NCI-H1092 (cell line): ENCODE data around the gene KCNT1.

Experiments
- DNase-seq: peaks from one replicate; lab custom pipeline; 2025; lab: John Stamatoyannopoulos, UW

Gene KCNT1

DNA sequence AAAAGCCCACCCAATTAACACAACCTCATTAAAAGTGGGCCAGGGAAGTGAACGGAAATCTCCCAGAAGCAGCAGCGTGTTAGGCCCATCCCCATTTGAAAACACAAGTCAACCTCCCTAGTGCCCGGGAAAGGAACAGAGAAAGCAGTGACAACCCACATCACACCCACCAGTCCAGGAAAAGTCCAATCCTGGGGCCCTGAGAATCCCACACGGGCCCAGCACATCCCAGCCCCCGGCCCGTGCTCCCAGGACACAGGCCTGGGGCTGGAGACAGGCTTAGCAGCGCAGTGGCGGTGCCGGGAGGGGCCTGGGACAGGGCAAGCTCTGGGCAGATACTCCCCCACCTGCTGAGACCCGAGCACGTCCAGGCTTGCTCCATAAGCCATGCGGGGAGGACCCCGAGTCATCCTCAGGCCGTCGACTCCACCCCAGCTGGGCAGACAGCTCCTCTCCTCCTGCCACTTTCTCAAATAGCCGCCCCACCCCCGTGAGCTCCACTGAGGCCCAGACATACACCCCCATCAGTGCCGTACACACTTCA, 101.0 kb downstream of the KCNT1 start:
- no peak for DNase-seq

DNA sequence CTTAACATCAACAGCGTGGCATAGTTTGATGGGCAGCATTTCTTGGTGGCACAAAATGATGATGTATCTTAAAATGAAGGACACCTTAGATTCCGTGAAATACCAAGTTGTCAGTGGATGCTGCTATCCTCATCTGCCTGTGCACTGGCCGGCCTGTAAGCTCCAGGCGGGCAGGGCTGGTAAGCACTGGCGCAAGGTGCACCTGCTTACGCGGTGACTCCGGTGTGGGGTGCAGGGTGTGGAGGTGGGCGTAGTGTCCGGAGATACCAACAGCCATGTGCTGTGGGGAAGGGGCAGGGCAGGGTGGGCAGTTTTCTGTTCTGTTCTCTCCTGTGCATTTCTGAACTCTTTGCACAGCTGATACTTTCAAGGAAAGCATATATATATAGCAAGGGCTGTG, 101.5 kb downstream of the KCNT1 start:
- no peak for DNase-seq

DNA sequence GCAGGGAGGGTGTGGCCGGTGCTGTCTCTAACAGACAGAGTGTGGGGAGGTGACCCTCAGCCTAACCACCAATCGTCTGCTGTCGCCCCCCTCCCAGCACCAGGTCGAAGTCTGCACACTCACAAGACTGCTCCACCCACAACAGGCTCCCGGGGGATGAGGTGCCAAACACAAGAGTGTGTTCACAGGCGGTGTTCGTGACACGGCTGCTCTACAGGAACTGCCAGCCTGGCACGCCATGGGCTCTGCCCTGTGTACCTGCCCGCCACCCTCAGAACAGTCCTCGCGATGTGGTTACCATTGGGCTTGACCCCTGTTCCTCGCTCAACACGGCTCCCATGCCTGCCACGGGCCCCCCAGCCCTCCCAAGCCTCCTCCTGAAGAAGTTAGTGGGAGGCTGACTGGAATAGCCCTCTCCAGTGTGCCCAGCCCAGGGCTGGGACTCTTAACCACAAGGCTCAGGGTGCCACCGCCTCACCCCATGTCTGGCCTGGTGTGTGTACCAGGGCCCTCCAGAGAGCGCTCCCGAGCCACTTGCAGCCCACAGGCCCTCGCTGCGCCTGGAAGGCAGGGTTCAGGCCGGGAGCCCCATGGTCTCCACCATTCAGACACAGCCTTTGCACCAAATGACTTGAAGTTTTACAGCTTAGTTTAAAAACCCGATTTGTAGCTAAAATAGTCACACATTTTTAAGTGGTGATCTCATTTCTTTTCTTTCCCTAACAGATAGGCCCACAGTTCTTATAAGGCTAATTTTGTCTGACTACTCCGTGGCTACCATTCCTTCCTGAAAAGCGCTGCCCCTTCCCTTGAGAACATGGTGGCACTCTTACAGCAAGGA, 102.8 kb downstream of the KCNT1 start:
- DNase-seq, result no peak

DNA sequence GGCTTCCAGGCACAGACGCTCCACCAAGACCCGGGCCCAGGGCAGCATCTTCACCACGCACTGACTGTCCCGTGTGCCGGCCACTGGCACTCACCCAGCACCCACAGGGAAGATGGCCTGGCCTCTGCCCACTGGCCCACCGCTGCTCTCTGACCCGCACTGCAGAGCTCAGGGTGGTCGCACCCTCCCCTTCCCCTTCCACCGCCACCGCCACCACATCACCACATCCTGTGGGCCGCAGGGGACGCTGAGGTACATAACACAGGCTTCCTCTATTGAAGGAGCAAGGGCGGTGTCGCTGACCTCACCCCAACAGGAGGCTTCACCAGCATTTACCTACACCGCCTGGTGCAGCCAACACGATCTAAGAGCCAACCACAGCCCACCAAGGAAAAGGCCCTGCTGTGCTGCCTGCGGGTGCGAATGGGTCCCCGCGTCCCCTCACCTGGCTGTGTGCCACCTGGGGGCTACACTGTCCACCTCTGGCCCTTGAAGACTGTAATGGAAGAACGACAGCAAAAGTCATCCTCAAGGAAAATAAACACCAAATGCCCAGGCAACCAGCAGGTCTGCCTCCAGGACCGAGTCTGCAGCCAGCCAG, 103.5 kb downstream of the KCNT1 start:
- DNase-seq, result no peak

DNA sequence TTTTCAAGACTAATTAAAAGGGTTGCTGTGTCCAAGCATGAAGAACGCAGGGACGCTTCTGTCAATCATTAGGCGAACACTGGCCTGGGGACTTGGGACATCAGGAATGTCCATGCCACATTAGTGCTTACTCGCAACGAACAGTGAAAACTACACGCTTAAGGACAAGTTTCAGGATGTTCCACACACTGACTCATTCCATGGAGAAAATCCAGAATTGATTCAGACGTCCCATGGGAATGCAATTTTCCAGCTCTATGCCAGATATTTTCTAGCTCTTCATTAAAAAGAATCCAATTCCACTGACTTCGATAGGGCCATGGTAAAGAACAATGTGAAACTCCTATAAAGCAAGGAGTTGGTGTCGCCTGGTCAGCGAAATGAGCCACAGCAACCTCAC, 107.2 kb downstream of the KCNT1 start:
- DNase-seq, result no peak

GRCh38 chr9:135810806-135811575, 109.0 kb downstream of the KCNT1 start:
- DNase-seq, result no peak

- peak; percentile 84 for DNase-seq
These were observed 109.8 kb downstream of the KCNT1 start for GRCh38 chr9:135811801-135812200.

- DNase-seq, result no peak
These were observed 111.0 kb downstream of the KCNT1 start for GRCh38 chr9:135812961-135813360.

- DNase-seq, result no peak
These were observed 111.8 kb downstream of the KCNT1 start for GRCh38 chr9:135813671-135814290.

DNA sequence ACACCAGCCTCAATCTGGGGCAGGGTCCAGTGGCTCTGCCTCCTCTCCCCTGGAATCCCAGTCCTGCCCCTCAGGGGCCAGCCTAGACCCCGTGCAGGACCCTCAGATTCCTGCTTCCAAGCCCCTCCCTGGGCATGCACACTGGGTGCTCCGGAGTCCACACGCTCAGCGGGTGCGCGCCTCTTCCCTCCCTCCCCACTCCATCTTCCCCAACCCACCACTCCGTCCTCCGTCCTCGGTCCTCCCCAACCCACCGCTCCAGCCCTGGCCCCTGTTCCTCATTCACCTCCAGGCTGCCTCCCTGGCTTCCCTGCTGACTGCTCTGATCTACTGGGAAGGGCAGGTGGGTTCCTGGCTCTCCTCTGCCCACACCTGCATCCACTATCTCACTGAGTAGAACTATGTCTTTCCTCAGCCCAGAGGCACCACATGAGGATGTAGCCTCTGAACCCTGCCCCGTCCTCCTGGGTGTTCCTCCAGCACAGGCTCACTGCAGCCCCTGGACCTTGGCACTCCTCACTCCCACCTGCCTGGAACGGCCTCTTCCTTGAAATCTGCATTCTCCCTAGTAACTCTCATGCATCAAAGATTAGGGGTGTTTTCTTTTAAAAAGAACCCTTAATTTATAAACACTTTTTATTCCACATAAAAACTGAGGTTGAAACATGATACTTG, 112.6 kb downstream of the KCNT1 start:
- no peak for DNase-seq

DNA sequence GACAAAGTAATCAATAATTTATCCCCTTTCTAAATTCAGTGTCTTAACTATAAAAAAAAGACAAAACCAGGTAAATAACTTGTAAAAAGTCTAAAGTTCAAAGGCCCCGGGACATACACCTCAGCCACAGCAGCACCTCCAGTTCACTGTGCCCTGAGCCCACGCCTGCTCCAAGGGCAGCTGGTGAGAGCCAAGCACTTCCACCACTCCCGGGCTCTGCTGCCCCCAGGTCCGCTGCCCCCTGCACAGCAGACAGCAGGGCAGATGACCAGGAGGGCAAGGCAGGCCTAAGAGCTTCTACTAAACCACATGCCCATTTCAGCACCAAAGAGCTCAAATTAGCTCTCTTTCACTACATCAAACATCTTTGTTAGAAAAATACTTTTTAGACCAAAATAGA, 113.4 kb downstream of the KCNT1 start:
- no peak for DNase-seq

- DNase-seq, result no peak
These were observed 114.1 kb downstream of the KCNT1 start for GRCh38 chr9:135815830-135816650.

DNA sequence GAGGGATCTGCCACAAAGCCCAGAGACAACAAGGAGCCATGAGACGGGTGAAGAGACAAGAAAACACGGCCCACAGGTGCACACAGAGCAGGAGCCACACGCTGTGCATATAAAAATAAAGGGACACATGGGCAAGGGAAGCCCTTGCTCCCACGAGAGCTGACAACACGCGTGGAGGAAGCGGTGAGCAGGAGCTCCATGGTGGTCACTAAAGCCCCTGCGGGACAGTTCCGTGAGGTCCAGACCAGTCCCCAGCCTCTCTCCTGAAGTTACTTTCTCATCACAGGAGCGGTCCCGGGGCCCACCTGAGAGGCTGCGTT, 114.6 kb downstream of the KCNT1 start:
- DNase-seq, result no peak

GRCh38 chr9:135817951-135818717, 116.1 kb downstream of the KCNT1 start:
- no peak for DNase-seq

DNA sequence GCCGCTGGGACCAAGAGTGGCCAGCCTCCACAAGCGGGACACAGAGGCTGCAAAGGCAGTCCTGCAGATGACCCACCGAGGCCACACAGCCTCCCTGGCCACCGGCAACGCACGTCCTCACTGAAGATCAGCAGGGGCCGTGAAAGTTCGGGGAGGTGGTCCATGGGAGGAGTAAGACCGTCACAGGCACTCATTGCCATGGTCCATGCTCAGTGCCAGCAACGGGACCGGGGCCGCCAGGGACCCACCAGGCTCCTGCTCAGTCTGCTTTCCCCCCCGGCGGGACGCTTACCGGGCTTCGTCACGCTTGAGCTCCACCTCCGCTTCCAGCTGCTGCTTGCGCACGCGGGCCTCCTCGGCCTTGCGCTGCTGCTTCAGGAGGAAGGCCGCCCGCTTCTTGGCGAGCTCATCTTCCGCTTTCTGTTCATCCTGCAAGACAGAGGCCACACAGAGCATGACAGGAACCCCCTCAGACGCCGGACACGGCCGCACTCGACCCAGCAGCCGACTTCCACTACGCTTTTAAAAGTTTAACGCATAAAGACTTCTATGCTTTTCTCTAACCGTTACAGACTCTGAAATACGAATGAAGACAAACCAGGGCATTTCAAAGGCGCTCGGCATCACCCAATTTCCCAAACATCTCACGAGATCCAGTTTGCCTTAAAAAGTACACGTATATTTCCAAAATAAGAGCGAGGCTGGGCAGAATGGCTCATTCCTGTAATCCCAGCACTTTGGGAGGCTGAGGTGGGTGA, 116.9 kb downstream of the KCNT1 start:
- DNase-seq, result no peak

DNA sequence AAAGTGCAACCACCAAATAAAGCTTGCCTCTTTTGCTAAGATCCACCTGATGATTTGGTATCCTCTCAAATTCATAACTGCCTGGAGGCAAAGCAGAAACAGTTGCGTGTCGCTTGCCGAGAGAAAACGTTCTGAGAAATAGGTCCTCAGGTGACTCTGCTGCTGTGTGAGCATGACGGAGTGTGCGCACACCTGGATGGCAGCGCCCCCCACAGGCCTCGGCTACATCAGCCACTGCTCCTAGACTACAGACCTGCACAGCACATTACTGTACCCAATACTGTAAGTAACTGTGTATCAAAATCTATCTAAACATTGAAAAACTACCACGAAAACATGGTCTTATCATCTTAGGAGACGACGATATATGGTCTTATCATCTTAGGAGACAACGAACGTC, 117.9 kb downstream of the KCNT1 start:
- no peak for DNase-seq

DNA sequence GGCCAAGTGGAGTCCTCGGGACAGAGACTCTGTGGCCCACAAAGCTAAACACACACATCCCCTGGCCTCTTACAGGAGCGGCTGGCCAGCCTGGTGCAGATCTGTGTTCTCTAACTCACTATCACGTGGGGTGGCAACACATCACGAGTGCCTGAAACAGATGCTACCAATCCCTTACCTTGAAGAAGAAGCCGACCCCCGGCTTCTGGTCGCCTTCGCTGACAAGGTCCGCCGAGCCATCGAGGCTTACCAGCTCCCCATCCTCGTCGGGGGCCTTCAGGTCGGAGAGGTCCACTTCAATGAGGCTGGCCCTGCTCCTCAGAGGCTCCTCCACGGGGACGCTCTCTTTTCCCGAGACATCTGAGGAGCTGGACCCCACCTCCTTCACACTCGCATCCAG, 118.7 kb downstream of the KCNT1 start:
- DNase-seq, result no peak

- no peak for DNase-seq
These were observed 119.1 kb downstream of the KCNT1 start for GRCh38 chr9:135821116-135821515.

- DNase-seq, result no peak
These were observed 119.9 kb downstream of the KCNT1 start for GRCh38 chr9:135821733-135822373.
